H1 (cell line): ENCODE results near the gene RGS6. TPM values are rescaled to one million over a fixed set of nuclear protein-coding genes. Genes with fewer than 3 reads are reported as not detected.

ENCODE experiments used
- BCL11A ChIP-seq, 2 experiments: IDR thresholded peaks; one replicate each; pipeline ENCODE4 v1.6.1; 2011; ENCODE audit warnings: low read depth in 2 of 2, low read length in 2 of 2, mild to moderate bottlenecking in 2 of 2
- EP300 ChIP-seq, 2 experiments: IDR thresholded peaks; 1 replicate in 1 of 2; 2 replicates in 1 of 2; pipeline ENCODE4 v1.6.1; 2011 to 2012; ENCODE audit warnings: low read depth in 2 of 2, low read length in 2 of 2, mild to moderate bottlenecking in 2 of 2, borderline replicate concordance in 1 of 2, inconsistent platforms in 1 of 2, moderate library complexity in 1 of 2
- TAF1 ChIP-seq: IDR thresholded peaks from 2 replicates; pipeline ENCODE4 v1.6.1; 2011; ENCODE audit warnings: mild to moderate bottlenecking, low read depth, low read length
- YY1 ChIP-seq: IDR thresholded peaks from 2 replicates; pipeline ENCODE4 v1.6.1; 2011; ENCODE audit warnings: low read depth, mild to moderate bottlenecking, low read length
- ZNF274 ChIP-seq: IDR thresholded peaks from 2 replicates; pipeline ENCODE4 v1.7.0; 2012; ENCODE audit warnings: low read length, borderline replicate concordance; ENCODE audit errors: extremely low read depth
- polyA plus RNA-seq, 7 experiments: library from polyadenylated mRNA; depleted of rRNA in 3 of 7; stranded (reverse) in 5 of 7; unstranded in 2 of 7; fragments of >200 nt in 5 of 7; fragments of 200-250 nt in 2 of 7; gene quantifications; 1 replicate in 5 of 7; 2 replicates in 1 of 7; 4 replicates in 1 of 7; pipeline versions ENCODE4 v1.2.1 to v1.2.3, GENCODE V29; 2011 to 2013; ENCODE audit warnings: missing spikeins in 2 of 7, mixed read lengths in 2 of 7
- total RNA-seq: library from RNA; stranded (reverse); fragmentation: NEBNext Ultra II Directional; extraction: Animal tissue kit (Norgen Biotek cat#: 25700); gene quantifications from 2 replicates; pipeline ENCODE4 v1.2.1, GENCODE V29; 2021
- TF ChIP-seq, protein P1 (sequence below): fragments of 300-600 bp; sonication (generic); IDR thresholded peaks from 2 replicates; pipeline ENCODE4 v1.7.1; 2012; ENCODE audit warnings: low read length, moderate library complexity, mild to moderate bottlenecking, inconsistent platforms; ENCODE audit not compliant: insufficient replicate concordance

RGS6 gene
- total and polyA plus RNA-seq, 2 of the 8 experiments (the other 6 are each of a cell fraction or from before 2014, with no cell fraction given): 0.26 to 1.1 TPM

DNA sequence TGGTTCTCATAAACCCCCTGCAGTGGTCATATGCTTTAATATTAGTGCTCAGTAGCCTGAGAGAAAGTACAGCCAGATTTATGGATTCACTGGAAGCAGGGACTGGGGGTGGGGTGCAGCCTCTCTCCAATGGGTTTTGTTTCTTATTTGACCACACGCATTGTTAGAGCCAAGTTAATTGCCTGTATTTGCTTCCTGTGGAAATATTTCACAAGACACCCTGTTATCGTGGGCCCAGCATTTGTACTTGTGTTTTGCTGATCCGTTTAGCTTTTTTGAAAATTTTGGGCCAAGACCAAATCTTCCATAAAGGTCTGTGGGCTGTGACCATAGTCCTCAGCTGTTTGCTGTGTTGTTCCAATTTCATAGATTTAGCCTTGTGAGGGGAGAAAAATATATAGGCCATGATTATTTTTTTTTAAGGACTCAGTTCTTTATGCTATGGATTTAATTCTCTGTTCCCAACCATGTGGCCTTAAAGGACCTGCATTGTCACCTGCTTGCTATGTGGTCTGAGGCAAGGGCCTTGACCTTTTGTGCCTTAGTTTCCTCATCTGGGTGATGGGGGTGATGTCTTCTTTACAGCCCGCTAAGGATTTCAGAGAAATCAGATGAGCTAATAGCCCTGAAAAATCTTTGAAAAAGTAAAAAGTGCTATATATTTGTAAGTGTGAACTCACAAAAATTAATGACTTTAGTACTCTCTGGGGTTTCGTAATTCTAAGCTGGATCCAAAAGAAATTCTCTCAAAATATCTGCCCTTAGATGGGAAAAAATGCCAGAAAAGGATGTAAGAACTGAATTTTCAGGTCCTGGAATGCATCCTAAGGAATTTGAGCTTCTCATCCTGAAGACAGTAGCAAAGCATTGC, 591.4 kb downstream of the RGS6 start (continued):
- TF ChIP-seq BCL11A (IDR thresholded peaks at IDR 0.05; ENCODE audit: low read depth in 2 of 2, low read length in 2 of 2) (no peak), ZNF274 (no peak), TAF1 (no peak), YY1 (no peak), EP300 (IDR thresholded peaks at IDR 0.05; ENCODE audit: borderline replicate concordance in 1 of 2, low read depth in 2 of 2, low read length in 2 of 2) (no peak)
- TF ChIP-seq, protein P1, sequence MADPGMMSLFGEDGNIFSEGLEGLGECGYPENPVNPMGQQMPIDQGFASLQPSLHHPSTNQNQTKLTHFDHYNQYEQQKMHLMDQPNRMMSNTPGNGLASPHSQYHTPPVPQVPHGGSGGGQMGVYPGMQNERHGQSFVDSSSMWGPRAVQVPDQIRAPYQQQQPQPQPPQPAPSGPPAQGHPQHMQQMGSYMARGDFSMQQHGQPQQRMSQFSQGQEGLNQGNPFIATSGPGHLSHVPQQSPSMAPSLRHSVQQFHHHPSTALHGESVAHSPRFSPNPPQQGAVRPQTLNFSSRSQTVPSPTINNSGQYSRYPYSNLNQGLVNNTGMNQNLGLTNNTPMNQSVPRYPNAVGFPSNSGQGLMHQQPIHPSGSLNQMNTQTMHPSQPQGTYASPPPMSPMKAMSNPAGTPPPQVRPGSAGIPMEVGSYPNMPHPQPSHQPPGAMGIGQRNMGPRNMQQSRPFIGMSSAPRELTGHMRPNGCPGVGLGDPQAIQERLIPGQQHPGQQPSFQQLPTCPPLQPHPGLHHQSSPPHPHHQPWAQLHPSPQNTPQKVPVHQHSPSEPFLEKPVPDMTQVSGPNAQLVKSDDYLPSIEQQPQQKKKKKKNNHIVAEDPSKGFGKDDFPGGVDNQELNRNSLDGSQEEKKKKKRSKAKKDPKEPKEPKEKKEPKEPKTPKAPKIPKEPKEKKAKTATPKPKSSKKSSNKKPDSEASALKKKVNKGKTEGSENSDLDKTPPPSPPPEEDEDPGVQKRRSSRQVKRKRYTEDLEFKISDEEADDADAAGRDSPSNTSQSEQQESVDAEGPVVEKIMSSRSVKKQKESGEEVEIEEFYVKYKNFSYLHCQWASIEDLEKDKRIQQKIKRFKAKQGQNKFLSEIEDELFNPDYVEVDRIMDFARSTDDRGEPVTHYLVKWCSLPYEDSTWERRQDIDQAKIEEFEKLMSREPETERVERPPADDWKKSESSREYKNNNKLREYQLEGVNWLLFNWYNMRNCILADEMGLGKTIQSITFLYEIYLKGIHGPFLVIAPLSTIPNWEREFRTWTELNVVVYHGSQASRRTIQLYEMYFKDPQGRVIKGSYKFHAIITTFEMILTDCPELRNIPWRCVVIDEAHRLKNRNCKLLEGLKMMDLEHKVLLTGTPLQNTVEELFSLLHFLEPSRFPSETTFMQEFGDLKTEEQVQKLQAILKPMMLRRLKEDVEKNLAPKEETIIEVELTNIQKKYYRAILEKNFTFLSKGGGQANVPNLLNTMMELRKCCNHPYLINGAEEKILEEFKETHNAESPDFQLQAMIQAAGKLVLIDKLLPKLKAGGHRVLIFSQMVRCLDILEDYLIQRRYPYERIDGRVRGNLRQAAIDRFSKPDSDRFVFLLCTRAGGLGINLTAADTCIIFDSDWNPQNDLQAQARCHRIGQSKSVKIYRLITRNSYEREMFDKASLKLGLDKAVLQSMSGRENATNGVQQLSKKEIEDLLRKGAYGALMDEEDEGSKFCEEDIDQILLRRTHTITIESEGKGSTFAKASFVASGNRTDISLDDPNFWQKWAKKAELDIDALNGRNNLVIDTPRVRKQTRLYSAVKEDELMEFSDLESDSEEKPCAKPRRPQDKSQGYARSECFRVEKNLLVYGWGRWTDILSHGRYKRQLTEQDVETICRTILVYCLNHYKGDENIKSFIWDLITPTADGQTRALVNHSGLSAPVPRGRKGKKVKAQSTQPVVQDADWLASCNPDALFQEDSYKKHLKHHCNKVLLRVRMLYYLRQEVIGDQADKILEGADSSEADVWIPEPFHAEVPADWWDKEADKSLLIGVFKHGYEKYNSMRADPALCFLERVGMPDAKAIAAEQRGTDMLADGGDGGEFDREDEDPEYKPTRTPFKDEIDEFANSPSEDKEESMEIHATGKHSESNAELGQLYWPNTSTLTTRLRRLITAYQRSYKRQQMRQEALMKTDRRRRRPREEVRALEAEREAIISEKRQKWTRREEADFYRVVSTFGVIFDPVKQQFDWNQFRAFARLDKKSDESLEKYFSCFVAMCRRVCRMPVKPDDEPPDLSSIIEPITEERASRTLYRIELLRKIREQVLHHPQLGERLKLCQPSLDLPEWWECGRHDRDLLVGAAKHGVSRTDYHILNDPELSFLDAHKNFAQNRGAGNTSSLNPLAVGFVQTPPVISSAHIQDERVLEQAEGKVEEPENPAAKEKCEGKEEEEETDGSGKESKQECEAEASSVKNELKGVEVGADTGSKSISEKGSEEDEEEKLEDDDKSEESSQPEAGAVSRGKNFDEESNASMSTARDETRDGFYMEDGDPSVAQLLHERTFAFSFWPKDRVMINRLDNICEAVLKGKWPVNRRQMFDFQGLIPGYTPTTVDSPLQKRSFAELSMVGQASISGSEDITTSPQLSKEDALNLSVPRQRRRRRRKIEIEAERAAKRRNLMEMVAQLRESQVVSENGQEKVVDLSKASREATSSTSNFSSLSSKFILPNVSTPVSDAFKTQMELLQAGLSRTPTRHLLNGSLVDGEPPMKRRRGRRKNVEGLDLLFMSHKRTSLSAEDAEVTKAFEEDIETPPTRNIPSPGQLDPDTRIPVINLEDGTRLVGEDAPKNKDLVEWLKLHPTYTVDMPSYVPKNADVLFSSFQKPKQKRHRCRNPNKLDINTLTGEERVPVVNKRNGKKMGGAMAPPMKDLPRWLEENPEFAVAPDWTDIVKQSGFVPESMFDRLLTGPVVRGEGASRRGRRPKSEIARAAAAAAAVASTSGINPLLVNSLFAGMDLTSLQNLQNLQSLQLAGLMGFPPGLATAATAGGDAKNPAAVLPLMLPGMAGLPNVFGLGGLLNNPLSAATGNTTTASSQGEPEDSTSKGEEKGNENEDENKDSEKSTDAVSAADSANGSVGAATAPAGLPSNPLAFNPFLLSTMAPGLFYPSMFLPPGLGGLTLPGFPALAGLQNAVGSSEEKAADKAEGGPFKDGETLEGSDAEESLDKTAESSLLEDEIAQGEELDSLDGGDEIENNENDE: no peak
